DOHH2 (cell line): ENCODE measurements around the gene MGMT.

Experiments
- EZH2phosphoT487 ChIP-seq: fragments of 200-600 bp; sonication (generic); IDR thresholded peaks from 2 replicates; pipeline ENCODE4 v1.6.1; 2017; ENCODE audit warnings: borderline replicate concordance, mild to moderate bottlenecking, antibody characterized with exemption, low read length, moderate library complexity, mixed read lengths
- TF ChIP-seq, protein P1 (sequence below): fragments of 200-600 bp; sonication (generic); IDR thresholded peaks from one replicate; pipeline ENCODE4 v1.5.1; 2014; ENCODE audit warnings: antibody characterized with exemption, mild to moderate bottlenecking, low read depth, low read length; ENCODE audit not compliant: poor library complexity, severe bottlenecking

GRCh38 chr10:129706523-129706922, 239.5 kb downstream of the MGMT start:
- TF ChIP-seq, protein P1, sequence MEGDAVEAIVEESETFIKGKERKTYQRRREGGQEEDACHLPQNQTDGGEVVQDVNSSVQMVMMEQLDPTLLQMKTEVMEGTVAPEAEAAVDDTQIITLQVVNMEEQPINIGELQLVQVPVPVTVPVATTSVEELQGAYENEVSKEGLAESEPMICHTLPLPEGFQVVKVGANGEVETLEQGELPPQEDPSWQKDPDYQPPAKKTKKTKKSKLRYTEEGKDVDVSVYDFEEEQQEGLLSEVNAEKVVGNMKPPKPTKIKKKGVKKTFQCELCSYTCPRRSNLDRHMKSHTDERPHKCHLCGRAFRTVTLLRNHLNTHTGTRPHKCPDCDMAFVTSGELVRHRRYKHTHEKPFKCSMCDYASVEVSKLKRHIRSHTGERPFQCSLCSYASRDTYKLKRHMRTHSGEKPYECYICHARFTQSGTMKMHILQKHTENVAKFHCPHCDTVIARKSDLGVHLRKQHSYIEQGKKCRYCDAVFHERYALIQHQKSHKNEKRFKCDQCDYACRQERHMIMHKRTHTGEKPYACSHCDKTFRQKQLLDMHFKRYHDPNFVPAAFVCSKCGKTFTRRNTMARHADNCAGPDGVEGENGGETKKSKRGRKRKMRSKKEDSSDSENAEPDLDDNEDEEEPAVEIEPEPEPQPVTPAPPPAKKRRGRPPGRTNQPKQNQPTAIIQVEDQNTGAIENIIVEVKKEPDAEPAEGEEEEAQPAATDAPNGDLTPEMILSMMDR, result no peak
- TF ChIP-seq EZH2phosphoT487, result no peak
